GM18505 (cell line): ENCODE measurements around the gene FGF2.
"Not testable (repeated sequence)": the region's sequence is repeated elsewhere in the genome, so short reads cannot be mapped to it uniquely, and the experiment has no call there.

Experiments
- ATAC-seq: cut with Tn5 transposase; IDR thresholded peaks from one replicate; pipeline ENCODE4 v1.9.1; 2021; ENCODE audit not compliant: unreplicated experiment
- POLR2A ChIP-seq: IDR thresholded peaks from 4 replicates; pipeline ENCODE4 v1.6.1; 2011; ENCODE audit warnings: borderline replicate concordance; ENCODE audit not compliant: insufficient read depth, insufficient read length; ENCODE audit errors: extremely low read depth

Gene FGF2

DNA sequence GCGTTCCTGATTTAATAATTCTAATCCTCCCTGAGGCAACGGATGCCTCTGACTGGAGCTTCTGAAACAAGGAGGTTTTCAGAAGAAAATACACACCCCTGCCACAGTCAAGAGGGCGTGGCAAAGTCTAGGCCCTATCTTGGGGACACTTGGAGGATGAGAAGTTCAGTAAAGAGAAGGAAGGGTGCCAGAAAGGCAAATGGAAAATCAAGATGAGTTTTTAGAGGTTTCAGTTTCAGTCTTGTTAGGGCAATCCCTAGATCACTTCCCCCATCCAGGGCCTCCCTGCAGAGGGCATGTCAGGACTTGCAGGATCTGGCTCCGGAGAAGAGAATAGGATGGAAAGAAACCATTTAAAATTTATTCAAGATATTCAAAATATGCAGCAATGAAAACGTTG is 28.5 kb upstream of the FGF2 start:
- ATAC-seq: no peak
- TF ChIP-seq POLR2A: no peak

DNA sequence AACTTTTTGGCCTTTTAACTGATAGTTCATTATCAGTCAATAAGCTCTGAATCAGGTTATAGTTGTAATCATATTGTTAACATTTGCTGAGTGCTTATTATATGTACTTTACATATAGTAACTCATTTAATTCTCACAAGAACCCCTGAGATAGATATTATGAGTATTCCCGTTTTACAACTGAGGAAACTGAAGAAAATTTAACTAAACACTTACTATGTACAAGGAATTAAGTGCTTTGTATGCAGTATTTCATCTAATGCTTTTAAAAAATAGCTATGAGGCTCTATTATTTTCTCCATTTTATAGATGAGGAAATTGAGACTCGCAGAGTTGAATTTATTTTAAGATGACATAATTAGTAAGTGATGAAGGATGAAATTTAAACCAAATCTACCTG is 27.7 kb upstream of the FGF2 start:
- ATAC-seq: no peak
- TF ChIP-seq POLR2A: no peak

DNA sequence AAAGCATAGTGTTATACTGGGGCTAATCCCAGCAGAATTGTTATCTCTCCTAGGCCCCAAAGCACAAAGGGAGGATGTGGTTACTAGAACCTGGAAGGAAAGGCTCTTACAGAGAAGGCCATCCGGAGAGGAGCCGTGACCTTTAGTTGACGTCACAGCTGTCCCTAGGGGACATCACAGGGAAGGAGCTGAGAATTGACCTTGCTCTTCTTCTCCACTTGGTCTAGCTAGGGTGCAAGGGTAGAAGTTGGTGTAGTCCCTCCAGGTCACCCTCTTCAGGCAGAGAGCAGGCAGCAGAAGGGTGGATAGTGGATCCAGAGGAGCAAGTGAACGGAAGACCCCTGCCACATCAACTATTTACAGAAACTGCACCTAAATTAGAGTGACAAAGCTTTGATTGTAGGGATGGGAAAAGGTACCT is 22.8 kb upstream of the FGF2 start:
- no peak for ATAC-seq
- no peak for TF ChIP-seq POLR2A

- no peak for TF ChIP-seq POLR2A
- no peak for ATAC-seq
These were observed 19.5 kb upstream of the FGF2 start for GRCh38 chr4:122806981-122807679.

DNA sequence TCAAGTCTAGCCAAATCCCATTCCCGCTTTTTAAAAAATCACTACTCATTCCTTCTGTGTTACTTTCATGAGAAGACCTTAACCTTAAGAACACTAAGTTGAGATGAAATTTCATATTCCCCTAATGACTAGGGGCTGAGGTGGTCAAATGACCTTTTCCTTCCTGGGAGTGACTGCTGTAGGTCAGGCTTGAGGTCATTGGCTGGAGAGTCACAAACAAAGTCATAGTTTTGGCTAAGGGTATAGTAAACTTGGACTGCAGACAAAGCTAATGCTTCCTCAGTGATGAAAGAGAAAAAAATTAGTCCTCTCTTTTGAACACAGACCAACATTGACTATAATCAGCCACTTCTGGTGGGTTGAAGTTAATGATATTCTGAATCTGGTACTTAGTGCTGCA is 16.0 kb upstream of the FGF2 start:
- no peak for ATAC-seq

GRCh38 chr4:122811781-122812180 is 14.8 kb upstream of the FGF2 start:
- not testable (repeated sequence) for ATAC-seq

More for the DNA sequence above, 16.0 kb upstream of the FGF2 start:
- no peak for TF ChIP-seq POLR2A

- ATAC-seq: not testable (repeated sequence)
These were observed 13.8 kb upstream of the FGF2 start for GRCh38 chr4:122812823-122813222.

GRCh38 chr4:122814426-122814825 is 12.2 kb upstream of the FGF2 start:
- no peak for TF ChIP-seq POLR2A
- peak; percentile 99 for ATAC-seq

- no peak for TF ChIP-seq POLR2A
- no peak for ATAC-seq
These were observed 11.4 kb upstream of the FGF2 start for GRCh38 chr4:122815248-122815647.

- no peak for TF ChIP-seq POLR2A
- ATAC-seq: no peak
These were observed 10.2 kb upstream of the FGF2 start for GRCh38 chr4:122816476-122816875.

DNA sequence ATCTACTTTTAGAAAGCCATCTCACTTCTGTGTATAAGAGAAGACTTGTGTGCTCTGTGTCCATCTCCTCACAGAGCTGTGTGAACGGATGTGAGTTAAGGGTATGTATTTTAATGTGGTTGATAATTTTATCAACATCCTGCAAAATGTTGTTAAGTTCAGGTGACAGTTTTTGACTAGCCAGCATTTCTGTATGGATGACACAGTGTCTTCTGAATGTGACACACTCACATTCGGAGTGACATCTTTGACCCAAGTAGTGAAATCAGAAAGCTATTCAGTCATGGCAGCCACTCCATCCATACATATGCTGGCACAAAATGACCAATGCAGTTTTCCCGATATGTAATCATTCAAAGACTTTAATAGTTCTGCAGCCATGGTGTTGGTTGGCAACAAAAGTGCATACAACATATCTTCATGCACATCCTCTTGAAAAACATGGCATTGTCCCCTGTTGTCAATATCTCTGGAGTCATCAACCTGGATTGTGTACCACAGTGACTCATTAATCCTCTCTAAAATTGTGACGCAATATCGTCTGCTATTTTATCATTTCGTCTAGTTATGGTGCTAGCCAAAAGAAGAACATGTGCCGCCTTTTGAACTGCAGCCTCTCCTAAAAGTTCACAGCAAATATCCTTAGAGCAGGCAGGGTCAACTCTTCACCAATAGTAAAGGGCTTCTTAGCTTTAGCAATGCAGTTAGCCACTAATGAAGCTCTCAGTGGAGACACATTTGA is 6.8 kb upstream of the FGF2 start:
- ATAC-seq: no peak
- TF ChIP-seq POLR2A: no peak

GRCh38 chr4:122821092-122821491 is 5.5 kb upstream of the FGF2 start:
- no peak for ATAC-seq
- TF ChIP-seq POLR2A: no peak

GRCh38 chr4:122822466-122822865 is 4.2 kb upstream of the FGF2 start:
- no peak for TF ChIP-seq POLR2A

DNA sequence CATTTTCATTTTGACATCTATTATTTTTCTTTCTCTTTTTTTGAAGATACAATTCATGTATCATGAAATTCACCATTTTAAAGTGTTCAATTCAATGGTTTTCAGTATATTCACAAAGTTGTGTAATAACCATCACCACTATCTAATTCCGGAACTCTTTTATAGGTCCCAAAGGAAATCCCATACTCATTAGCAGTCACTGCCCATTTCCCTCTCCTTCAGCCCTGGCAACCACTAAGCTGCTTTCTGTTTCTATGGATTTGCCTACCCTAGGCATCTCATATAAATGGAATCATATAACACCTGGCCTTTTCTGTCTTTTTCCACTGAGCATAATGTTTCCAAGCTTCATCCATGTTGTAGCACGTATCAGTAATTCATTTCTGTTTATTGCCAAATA is 3.2 kb upstream of the FGF2 start:
- no peak for TF ChIP-seq POLR2A
- no peak for ATAC-seq

More at GRCh38 chr4:122822466-122822865, 4.2 kb upstream of the FGF2 start:
- no peak for ATAC-seq
